Astrocyte (in vitro differentiated cells and primary cell): ENCODE results near the gene PLAC1. TPM values are rescaled to one million over a fixed set of nuclear protein-coding genes. Genes with fewer than 3 reads are reported as not detected.
A peak's percentile ranks its signal among the peaks of the same experiment; 100 is the strongest.

ENCODE experiments used
- DNase-seq: peaks from one replicate; pipeline ENCODE4 v3.0.0-alpha.2; 2010; ENCODE audit warnings: low read depth
- FAIRE-seq: peaks from 2 replicates; lab custom pipeline; 2011; peaks lifted over from hg19 to GRCh38; lab: Jason Lieb, UNC
- H2AFZ ChIP-seq: 2 replicates; pipeline ENCODE4 v1.6.0; 2012; ENCODE audit warnings: low read depth, low read length, inconsistent platforms
- H3K27ac ChIP-seq: 2 replicates; pipeline ENCODE4 v1.5.1; 2011; ENCODE audit warnings: low read depth, low read length, inconsistent platforms
- H3K27me3 ChIP-seq: 2 replicates; pipeline ENCODE4 v1.6.0; 2011; ENCODE audit warnings: low read length, inconsistent platforms; ENCODE audit not compliant: insufficient read depth
- H3K36me3 ChIP-seq: 2 replicates; pipeline ENCODE4 v1.5.1; 2011; ENCODE audit warnings: low read length, inconsistent platforms; ENCODE audit not compliant: insufficient read depth
- H3K4me1 ChIP-seq: 2 replicates; pipeline ENCODE4 v1.5.1; 2011; ENCODE audit warnings: low read length, inconsistent platforms; ENCODE audit not compliant: insufficient read depth
- H3K4me2 ChIP-seq: 2 replicates; pipeline ENCODE4 v1.6.0; 2012; ENCODE audit warnings: low read length, inconsistent platforms
- H3K4me3 ChIP-seq: 2 replicates; pipeline ENCODE4 v1.5.1; 2011; ENCODE audit warnings: low read depth, mild to moderate bottlenecking, low read length, inconsistent platforms; ENCODE audit not compliant: insufficient read depth
- H3K79me2 ChIP-seq: 2 replicates; pipeline ENCODE4 v1.6.0; 2012; ENCODE audit warnings: mild to moderate bottlenecking, low read length, inconsistent platforms; ENCODE audit not compliant: insufficient read depth
- H3K9ac ChIP-seq: 2 replicates; pipeline ENCODE4 v1.6.0; 2012; ENCODE audit warnings: mild to moderate bottlenecking, low read length, inconsistent platforms
- H3K9me3 ChIP-seq: 2 replicates; pipeline ENCODE4 v1.5.1; 2012; ENCODE audit warnings: low read depth, mild to moderate bottlenecking, low read length, inconsistent platforms; ENCODE audit not compliant: insufficient read depth
- H4K20me1 ChIP-seq: 2 replicates; pipeline ENCODE4 v1.6.0; 2012; ENCODE audit warnings: low read length, inconsistent platforms; ENCODE audit not compliant: insufficient read depth
- H3K27ac Mint-ChIP-seq: one replicate; pipeline ENCODE4 v1.8.0; 2021; ENCODE audit warnings: mild to moderate bottlenecking, mixed read lengths; ENCODE audit not compliant: unreplicated experiment
- H3K27me3 Mint-ChIP-seq: one replicate; pipeline ENCODE4 v1.8.0; 2021; ENCODE audit warnings: low read depth, mixed read lengths; ENCODE audit not compliant: unreplicated experiment
- H3K36me3 Mint-ChIP-seq: one replicate; pipeline ENCODE4 v1.8.0; 2021; ENCODE audit warnings: low read depth, mixed read lengths; ENCODE audit not compliant: unreplicated experiment
- H3K4me1 Mint-ChIP-seq: one replicate; pipeline ENCODE4 v1.8.0; 2021; ENCODE audit warnings: low read depth, mixed read lengths; ENCODE audit not compliant: unreplicated experiment
- H3K4me3 Mint-ChIP-seq: one replicate; pipeline ENCODE4 v1.8.0; 2021; ENCODE audit warnings: mild to moderate bottlenecking, moderate library complexity, mixed read lengths; ENCODE audit not compliant: unreplicated experiment
- H3K9me3 Mint-ChIP-seq: one replicate; pipeline ENCODE4 v1.8.0; 2021; ENCODE audit warnings: mild to moderate bottlenecking, mixed read lengths; ENCODE audit not compliant: unreplicated experiment
- EZH2 ChIP-seq: IDR thresholded peaks from 2 replicates; pipeline ENCODE4 v1.6.1; 2012; ENCODE audit warnings: mild to moderate bottlenecking, low read length, inconsistent platforms; ENCODE audit not compliant: insufficient read depth
- total RNA-seq: library from RNA; stranded (reverse); gene quantifications from 2 replicates; pipeline ENCODE4 v1.2.1, GENCODE V29; 2021
- TF ChIP-seq, protein P1 (sequence below): IDR thresholded peaks from 2 replicates; pipeline ENCODE4 v1.5.1; 2011; ENCODE audit warnings: low read depth, mild to moderate bottlenecking, inconsistent platforms, low read length, moderate library complexity; ENCODE audit not compliant: insufficient read depth

The PLAC1 gene
- total RNA-seq, 1 donor from 2014 or later, result 0.61 TPM

DNA sequence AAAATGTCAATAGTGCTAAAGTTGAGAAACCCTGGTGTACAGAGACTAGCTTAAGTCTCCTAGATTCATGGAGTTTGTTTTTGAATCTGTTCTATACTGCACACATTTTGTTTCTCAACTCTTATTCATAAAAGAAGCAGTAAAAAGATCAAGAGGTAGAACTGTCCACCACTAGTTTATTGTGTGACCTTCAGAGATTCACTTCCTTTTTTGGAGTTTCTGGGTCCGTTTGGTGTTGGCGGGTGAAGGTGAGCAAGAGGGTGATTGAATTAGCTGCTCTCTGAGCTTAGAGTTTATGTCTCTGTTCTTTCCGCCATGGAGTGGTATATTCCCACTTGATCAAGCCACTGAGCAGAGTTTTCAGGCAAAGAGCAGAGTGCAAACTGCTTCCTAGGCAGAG, 21.4 kb upstream of the PLAC1 start:
- no peaks in the 10 kb centered on the region for H3K9me3 Mint-ChIP-seq

DNA sequence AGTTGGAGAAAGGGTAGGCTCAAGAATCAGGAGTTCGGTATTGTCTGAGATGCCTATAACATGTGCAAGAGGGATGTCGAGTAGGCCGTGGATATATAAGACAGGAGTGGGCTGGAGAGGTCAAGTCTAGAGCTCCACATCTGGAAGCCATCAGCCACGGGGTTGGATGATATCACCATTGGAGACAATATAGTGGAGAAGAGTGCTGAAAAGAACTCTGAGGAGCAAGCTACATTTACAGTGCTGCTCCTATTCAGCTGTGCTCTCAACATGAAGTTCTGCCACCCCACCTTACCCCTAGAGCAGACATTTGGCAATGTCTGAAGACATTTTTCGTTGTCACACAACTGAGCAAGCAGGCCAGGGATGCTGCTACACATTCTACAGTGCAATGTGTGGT, 20.9 kb upstream of the PLAC1 start:
- Histone ChIP-seq H2AFZ (no peak overlapping the region), H3K4me2 (no peak overlapping the region), H3K4me1 (peaks cover 13% of the 10 kb centered on the region), H3K27me3 (no peaks in the 10 kb centered on the region), H3K79me2 (no peaks in the 10 kb centered on the region), H3K9ac (no peak overlapping the region), H3K4me3 (no peak overlapping the region), H3K36me3 (no peaks in the 10 kb centered on the region), H3K9me3 (no peaks in the 10 kb centered on the region), H4K20me1 (no peaks in the 10 kb centered on the region), H3K27ac (no peak overlapping the region)
- FAIRE-seq, result peak; percentile 92
- no peak for DNase-seq
- H3K4me3 Mint-ChIP-seq, result no peak overlapping the region
- TF ChIP-seq, protein P1, sequence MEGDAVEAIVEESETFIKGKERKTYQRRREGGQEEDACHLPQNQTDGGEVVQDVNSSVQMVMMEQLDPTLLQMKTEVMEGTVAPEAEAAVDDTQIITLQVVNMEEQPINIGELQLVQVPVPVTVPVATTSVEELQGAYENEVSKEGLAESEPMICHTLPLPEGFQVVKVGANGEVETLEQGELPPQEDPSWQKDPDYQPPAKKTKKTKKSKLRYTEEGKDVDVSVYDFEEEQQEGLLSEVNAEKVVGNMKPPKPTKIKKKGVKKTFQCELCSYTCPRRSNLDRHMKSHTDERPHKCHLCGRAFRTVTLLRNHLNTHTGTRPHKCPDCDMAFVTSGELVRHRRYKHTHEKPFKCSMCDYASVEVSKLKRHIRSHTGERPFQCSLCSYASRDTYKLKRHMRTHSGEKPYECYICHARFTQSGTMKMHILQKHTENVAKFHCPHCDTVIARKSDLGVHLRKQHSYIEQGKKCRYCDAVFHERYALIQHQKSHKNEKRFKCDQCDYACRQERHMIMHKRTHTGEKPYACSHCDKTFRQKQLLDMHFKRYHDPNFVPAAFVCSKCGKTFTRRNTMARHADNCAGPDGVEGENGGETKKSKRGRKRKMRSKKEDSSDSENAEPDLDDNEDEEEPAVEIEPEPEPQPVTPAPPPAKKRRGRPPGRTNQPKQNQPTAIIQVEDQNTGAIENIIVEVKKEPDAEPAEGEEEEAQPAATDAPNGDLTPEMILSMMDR, result no peak
- TF ChIP-seq EZH2, result no peak
- no peaks in the 10 kb centered on the region for H3K27me3 Mint-ChIP-seq
- peaks cover 2% of the 10 kb centered on the region for H3K4me1 Mint-ChIP-seq
- H3K36me3 Mint-ChIP-seq, result no peaks in the 10 kb centered on the region
- H3K9me3 Mint-ChIP-seq, result no peaks in the 10 kb centered on the region
- H3K27ac Mint-ChIP-seq, result no peak overlapping the region

More for the DNA sequence above, 21.4 kb upstream of the PLAC1 start:
- Mint-ChIP-seq H3K27ac (no peak overlapping the region), H3K4me1 (peaks cover 5% of the 10 kb centered on the region), H3K27me3 (no peaks in the 10 kb centered on the region), H3K4me3 (no peak overlapping the region), H3K36me3 (no peaks in the 10 kb centered on the region)
- H3K4me3 ChIP-seq, result no peak overlapping the region
- no peaks in the 10 kb centered on the region for H3K9me3 ChIP-seq
- no peak overlapping the region for H3K9ac ChIP-seq
- no peak for TF ChIP-seq EZH2
- TF ChIP-seq, protein P1, result no peak
- no peak for FAIRE-seq
- H3K4me1 ChIP-seq, result peaks cover 13% of the 10 kb centered on the region
- H3K4me2 ChIP-seq, result no peak overlapping the region
- H3K27me3 ChIP-seq, result no peaks in the 10 kb centered on the region
- H3K36me3 ChIP-seq, result no peaks in the 10 kb centered on the region
- H2AFZ ChIP-seq, result no peak overlapping the region
- no peaks in the 10 kb centered on the region for H3K79me2 ChIP-seq
- no peaks in the 10 kb centered on the region for H4K20me1 ChIP-seq
- DNase-seq, result no peak
- no peak overlapping the region for H3K27ac ChIP-seq

DNA sequence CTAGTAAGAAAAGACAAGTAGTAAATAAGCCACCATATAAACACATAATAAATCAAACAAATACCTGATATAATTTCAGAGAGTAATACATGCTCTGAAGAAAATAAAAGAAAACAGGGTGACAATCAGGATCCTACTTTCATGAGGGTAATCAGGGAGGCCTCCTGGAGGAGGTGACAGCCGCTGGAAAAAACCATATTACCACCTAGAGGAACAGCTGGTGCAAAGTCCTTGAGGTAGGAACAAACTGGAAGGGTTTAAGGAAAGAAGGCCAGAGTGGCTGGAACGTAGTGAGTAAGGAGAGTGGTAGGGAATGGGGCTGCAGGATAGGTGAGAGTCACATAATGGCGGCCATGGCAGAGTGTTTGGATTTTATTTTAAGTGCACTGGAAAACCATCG, 19.1 kb upstream of the PLAC1 start:
- Mint-ChIP-seq H3K4me3 (no peak overlapping the region), H3K27me3 (no peaks in the 10 kb centered on the region), H3K36me3 (no peaks in the 10 kb centered on the region), H3K9me3 (no peaks in the 10 kb centered on the region), H3K4me1 (peaks cover 8% of the 10 kb centered on the region), H3K27ac (peak overlapping the region; percentile 34)
- Histone ChIP-seq H3K4me2 (no peak overlapping the region), H3K36me3 (no peaks in the 10 kb centered on the region), H3K9me3 (no peaks in the 10 kb centered on the region), H3K27ac (no peak overlapping the region), H3K9ac (no peak overlapping the region), H2AFZ (no peak overlapping the region), H3K27me3 (no peaks in the 10 kb centered on the region), H3K4me1 (peaks cover 13% of the 10 kb centered on the region), H3K4me3 (no peak overlapping the region), H3K79me2 (no peaks in the 10 kb centered on the region), H4K20me1 (no peaks in the 10 kb centered on the region)
- TF ChIP-seq EZH2, result no peak
- TF ChIP-seq, protein P1, result no peak
- DNase-seq, result no peak
- peak; percentile 62 for FAIRE-seq
